GM19452 (cell line): ENCODE results near the gene TMEM116.
"Not testable (repeated sequence)": the region's sequence is repeated elsewhere in the genome, so short reads cannot be mapped to it uniquely, and the experiment has no call there.

Experiments used
- ATAC-seq: cut with Tn5 transposase; IDR thresholded peaks from one replicate; pipeline ENCODE4 v1.9.1; 2021; ENCODE audit not compliant: unreplicated experiment

Gene TMEM116

GRCh38 chr12:111980598-111980997 is 32.4 kb downstream of the TMEM116 start:
- no peak for ATAC-seq

DNA sequence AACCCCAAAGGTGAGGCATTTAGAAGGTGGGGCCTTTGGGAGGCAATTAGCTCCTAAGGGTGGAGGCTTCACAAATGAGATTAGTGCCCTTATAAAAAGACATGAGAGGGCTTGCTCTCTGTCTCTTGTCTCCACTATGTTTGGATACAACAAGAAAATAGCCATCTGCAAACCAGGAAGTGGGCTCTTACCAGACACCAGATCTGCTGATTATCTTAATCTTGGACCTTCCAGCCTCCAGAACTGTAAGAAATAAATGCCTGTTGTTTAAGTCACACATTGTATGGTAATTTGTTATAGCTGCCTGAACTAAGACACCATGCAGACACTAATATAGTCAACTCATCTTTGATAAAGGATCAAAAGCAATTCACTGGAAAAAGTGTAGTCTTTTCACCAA is 34.4 kb downstream of the TMEM116 start:
- ATAC-seq = no peak

DNA sequence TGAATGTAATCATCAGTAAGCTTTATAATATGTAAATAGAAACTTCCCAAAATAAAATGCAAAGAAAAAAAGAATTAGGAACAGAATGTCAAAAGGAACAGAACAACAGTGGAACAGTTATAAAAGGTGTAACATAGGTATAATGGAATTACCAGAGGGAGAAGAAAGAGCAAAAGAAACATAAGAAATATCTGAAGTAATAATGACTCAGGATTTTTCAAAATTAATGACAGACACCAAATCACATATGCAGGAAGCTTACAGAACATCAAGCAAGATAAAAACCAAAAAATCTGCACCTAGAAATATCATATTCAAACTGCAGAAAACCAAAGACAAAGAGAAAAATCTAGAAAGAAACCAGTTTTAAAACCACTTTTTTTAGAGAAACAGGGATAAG is 36.1 kb downstream of the TMEM116 start:
- ATAC-seq = no peak

DNA sequence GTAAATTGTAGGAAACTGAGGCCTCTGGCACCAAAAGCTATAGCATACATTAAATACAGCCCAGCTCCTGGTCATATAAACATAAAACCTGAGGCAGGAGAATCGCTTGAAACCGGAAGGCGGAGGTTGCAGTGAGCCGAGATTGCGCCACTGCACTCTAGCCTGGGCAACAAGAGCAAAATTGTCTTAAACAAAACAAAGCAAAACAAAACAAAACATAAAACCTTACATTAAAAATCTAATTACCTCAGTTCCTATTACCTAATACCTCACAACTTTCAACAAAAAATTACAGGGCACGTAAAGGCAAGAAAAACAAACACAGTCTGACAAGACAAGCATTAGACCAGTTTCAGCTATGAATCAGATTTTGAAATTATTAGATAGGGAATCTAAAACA is 36.7 kb downstream of the TMEM116 start:
- ATAC-seq = no peak

DNA sequence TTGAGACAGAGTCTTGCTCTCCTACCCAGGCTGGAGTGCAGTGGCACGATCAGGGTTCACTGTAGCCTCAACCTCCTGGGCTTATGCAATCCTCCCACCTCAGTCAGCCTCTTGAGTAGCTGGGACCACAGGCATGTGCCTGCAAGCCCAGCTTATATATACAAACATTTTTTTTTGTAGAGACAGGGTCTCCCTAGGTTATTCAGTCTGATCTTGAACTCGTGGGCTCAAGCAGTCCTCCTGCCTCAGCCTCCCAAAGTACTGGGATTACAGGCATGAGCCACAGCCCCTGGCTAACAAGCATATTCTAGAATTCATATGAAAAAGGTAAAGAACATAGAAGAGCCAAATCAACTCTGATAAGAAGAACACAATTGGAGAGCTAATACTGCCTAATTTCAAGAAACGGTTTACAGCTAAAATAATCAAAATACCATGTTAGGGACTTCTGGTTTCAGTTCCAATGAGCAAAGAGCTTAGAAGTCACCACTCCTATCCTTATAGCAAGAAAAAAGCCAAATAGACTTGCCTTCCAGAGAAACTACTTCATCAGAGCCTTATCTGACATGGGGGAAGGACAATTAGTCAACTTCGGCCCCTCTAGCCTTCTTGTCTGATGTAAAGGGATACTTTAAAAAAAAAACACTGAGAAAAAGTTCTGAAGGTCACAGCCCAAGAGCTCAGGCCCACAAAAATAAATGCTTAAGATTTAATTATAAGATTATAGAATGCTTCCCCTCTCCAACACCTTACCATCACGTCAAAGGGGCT is 37.6 kb downstream of the TMEM116 start:
- no peak for ATAC-seq

DNA sequence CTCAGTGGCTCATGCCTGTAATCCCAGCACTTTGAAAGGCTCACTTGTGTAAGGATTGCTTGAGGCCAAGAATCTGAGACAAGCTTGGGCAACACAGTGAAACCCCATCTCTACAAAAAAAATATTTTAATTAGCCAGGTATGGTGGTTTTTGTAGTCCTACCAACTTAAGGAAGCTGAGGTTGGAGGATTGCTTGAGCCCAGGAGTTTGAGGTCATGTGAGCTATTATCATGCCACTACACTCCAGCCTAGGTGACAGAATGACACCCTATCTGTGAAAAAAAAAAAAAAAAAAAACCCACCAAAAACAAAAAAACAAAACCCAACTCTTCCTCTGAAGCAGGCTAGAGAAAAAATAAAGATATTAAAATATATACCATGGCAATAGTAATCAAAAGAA is 41.2 kb downstream of the TMEM116 start:
- no peak for ATAC-seq

GRCh38 chr12:111964935-111965334 is 48.0 kb downstream of the TMEM116 start:
- ATAC-seq = no peak

DNA sequence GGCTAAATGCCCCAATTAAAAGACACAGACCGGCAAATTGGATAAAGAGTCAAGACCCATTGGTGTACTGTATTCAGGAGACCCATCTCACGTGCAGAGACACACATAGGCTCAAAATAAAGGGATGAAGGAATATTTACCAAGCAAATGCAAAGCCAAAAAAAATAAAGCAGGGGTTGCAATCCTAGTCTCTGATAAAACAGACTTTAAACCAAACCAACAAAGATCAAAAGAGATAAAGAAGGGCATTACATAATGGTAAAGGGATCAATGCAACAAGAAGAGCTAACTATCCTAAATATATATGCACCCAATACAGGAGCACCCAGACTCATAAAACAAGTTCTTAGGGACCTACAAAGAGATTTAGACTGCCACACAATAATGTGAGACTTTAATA is 53.4 kb downstream of the TMEM116 start:
- not testable (repeated sequence) for ATAC-seq

GRCh38 chr12:111957224-111957623 is 55.7 kb downstream of the TMEM116 start:
- ATAC-seq = not testable (repeated sequence)

GRCh38 chr12:111954969-111955368 is 58.0 kb downstream of the TMEM116 start:
- no peak for ATAC-seq

DNA sequence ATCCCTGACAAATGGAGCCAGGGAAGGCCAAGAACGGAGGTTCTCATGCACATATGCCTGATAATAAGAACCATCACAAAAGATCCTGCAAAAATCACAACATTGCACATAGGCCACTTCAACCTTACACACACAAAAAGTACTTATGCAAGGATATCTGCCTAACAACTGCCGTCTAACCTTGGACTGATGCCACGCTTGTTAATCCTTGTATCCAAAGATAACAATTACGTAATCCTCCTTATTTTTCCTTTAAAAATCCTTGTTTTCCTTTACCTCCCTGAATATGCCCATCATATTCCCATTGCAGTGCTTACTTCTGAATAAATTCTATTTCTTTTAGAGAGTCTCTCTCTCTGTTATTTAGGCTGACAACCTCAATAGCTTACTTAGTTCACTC is 59.5 kb downstream of the TMEM116 start:
- ATAC-seq = no peak

DNA sequence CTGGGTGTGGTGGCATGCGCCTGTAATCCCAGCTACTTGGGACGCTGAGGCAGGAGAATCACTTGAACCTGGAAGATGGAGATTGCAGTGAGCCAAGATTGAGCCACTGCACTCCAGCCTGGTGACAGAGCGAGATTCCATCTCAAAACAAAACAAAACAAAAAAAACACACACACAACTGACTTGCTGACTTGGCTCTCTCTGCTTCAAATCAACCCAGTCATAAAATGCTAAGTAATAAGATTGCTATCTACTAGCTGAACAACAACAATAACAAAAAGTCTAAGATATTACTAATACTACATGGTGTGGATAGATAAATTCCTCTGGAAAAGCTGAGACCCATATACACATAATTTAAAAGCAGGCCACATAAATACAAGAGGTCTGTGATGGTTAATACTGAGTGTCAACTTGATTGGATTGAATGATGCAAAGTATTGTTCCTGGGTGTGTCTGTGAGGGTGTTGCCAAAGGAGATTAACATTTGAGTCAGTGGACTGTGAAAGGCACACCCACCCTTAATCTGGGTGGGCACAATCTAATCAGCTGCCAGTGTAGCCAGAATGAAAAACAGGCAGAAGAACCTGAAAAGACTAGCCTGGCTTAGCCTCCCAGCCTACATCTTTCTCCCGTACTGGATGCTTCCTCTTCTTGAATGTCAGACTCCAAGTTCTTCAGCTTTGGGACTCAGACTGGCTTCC is 60.7 kb downstream of the TMEM116 start:
- not testable (repeated sequence) for ATAC-seq

- not testable (repeated sequence) for ATAC-seq
Measured at GRCh38 chr12:111950961-111951676, 61.8 kb downstream of the TMEM116 start.

- no peak for ATAC-seq
Measured at GRCh38 chr12:111943929-111944328, 69.0 kb downstream of the TMEM116 start.

GRCh38 chr12:111942557-111942956 is 70.4 kb downstream of the TMEM116 start:
- ATAC-seq = no peak

GRCh38 chr12:111937429-111937828 is 75.5 kb downstream of the TMEM116 start:
- ATAC-seq = no peak

- no peak for ATAC-seq
Measured at GRCh38 chr12:111936869-111937268, 76.1 kb downstream of the TMEM116 start.

- no peak for ATAC-seq
Measured at GRCh38 chr12:111932241-111932640, 80.7 kb downstream of the TMEM116 start.

GRCh38 chr12:111927346-111927745 is 85.6 kb downstream of the TMEM116 start:
- no peak for ATAC-seq

- ATAC-seq = no peak
Measured at GRCh38 chr12:111926631-111927030, 86.3 kb downstream of the TMEM116 start.

- no peak for ATAC-seq
Measured at GRCh38 chr12:111925171-111925570, 87.8 kb downstream of the TMEM116 start.

DNA sequence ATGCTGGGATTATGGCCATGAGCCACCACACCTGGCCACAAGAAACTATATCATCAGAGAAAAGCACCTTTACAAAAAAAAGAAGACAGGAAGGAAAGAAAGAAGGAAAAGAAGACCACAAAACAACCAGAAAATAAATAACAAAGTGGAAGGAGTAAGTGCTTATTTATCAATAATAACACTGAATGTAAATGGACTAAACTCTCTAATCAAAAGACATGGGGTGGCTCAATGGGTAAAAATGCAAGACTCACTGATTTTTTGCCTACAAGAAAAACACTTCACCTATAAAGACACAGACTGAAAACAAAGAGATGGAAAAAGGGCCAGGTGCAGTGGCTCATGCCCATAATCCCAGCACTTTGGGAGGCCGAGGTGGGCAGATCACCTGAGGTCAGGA is 105.2 kb downstream of the TMEM116 start:
- ATAC-seq = no peak
